Nephron progenitor cell (in vitro differentiated cells): ENCODE measurements around the gene CFAP46.
A peak's percentile ranks its signal among the peaks of the same experiment; 100 is the strongest.
"Not testable (repeated sequence)": the region's sequence is repeated elsewhere in the genome, so short reads cannot be mapped to it uniquely, and the experiment has no call there.

Source experiments
- DNase-seq: peaks from one replicate; pipeline ENCODE4 v3.0.0; 2021
- H3K27ac Mint-ChIP-seq: 2 replicates; pipeline ENCODE4 v1.8.0; 2021; ENCODE audit warnings: mild to moderate bottlenecking, moderate library complexity, mixed read lengths
- H3K27me3 Mint-ChIP-seq: 2 replicates; pipeline ENCODE4 v1.8.0; 2021; ENCODE audit warnings: mild to moderate bottlenecking, low read depth, mixed read lengths; ENCODE audit not compliant: poor library complexity
- H3K36me3 Mint-ChIP-seq: 2 replicates; pipeline ENCODE4 v1.8.0; 2021; ENCODE audit warnings: low read depth, mixed read lengths
- H3K4me1 Mint-ChIP-seq: 2 replicates; pipeline ENCODE4 v1.8.0; 2021; ENCODE audit warnings: mixed read lengths
- H3K4me3 Mint-ChIP-seq: 2 replicates; pipeline ENCODE4 v1.8.0; 2021; ENCODE audit warnings: mild to moderate bottlenecking, moderate library complexity, mixed read lengths
- H3K9me3 Mint-ChIP-seq: 2 replicates; pipeline ENCODE4 v1.8.0; 2021; ENCODE audit warnings: mild to moderate bottlenecking, moderate library complexity, mixed read lengths
- CTCF ChIP-seq: fragments of 200-600 bp; sonication (generic); IDR thresholded peaks from 2 replicates; pipeline ENCODE4 v1.5.0; 2021; ENCODE audit warnings: antibody characterized with exemption

The CFAP46 gene

GRCh38 chr10:132899054-132899750 is 43.2 kb downstream of the CFAP46 start:
- Mint-ChIP-seq H3K36me3 (no peaks in the 10 kb centered on the region), H3K9me3 (peaks cover 29% of the 10 kb centered on the region), H3K4me1 (no peaks in the 10 kb centered on the region), H3K27ac (no peak overlapping the region), H3K27me3 (peaks cover 27% of the 10 kb centered on the region), H3K4me3 (no peak overlapping the region)
- no peak for TF ChIP-seq CTCF
- no peak for DNase-seq

- Mint-ChIP-seq H3K9me3 (peaks cover 29% of the 10 kb centered on the region), H3K4me3 (no peak overlapping the region), H3K27ac (no peak overlapping the region), H3K4me1 (peaks cover 4% of the 10 kb centered on the region), H3K36me3 (no peaks in the 10 kb centered on the region), H3K27me3 (peaks cover 32% of the 10 kb centered on the region)
- DNase-seq: no peak
- no peak for TF ChIP-seq CTCF
Observed at GRCh38 chr10:132898391-132899053, 43.8 kb downstream of the CFAP46 start.

GRCh38 chr10:132897516-132898381 is 44.6 kb downstream of the CFAP46 start:
- Mint-ChIP-seq H3K27me3 (peaks cover 33% of the 10 kb centered on the region), H3K9me3 (peaks cover 29% of the 10 kb centered on the region), H3K27ac (no peak overlapping the region), H3K4me1 (peaks cover 11% of the 10 kb centered on the region), H3K36me3 (no peaks in the 10 kb centered on the region), H3K4me3 (no peak overlapping the region)
- no peak for TF ChIP-seq CTCF
- DNase-seq: no peak

GRCh38 chr10:132893786-132894185 is 48.6 kb downstream of the CFAP46 start:
- not testable (repeated sequence) for DNase-seq, H3K9me3 Mint-ChIP-seq, H3K36me3 Mint-ChIP-seq, H3K27ac Mint-ChIP-seq, H3K4me3 Mint-ChIP-seq
- H3K4me1 Mint-ChIP-seq: peaks cover 34% of the 10 kb centered on the region
- peak; percentile 45 for TF ChIP-seq CTCF
- peaks cover 32% of the 10 kb centered on the region for H3K27me3 Mint-ChIP-seq

- H3K9me3 Mint-ChIP-seq: peaks cover 5% of the 10 kb centered on the region
- H3K27ac Mint-ChIP-seq: no peak overlapping the region
- peaks cover 34% of the 10 kb centered on the region for H3K4me1 Mint-ChIP-seq
- DNase-seq: peak; percentile 38
- no peak overlapping the region for H3K4me3 Mint-ChIP-seq
- no peaks in the 10 kb centered on the region for H3K36me3 Mint-ChIP-seq
- TF ChIP-seq CTCF: no peak
- peaks cover 34% of the 10 kb centered on the region for H3K27me3 Mint-ChIP-seq
Observed at GRCh38 chr10:132893090-132893489, 49.3 kb downstream of the CFAP46 start.
